Gastrocnemius medialis (tissue), 4 donors: ENCODE results near the gene ITGB3.

Source experiments
- CTCF ChIP-seq, 5 experiments: fragments of 450-650 bp in 3 of 5; fragments of 200-600 bp in 2 of 5; sonication (generic) in 2 of 5; IDR thresholded peaks in 4 of 5; conservative IDR thresholded peaks in 1 of 5; 1 replicate in 4 of 5; 2 replicates in 1 of 5; pipeline ENCODE4 v1.5.1; 2016 to 2019; ENCODE audit warnings: antibody characterized with exemption in 5 of 5, mild to moderate bottlenecking in 3 of 5, moderate library complexity in 3 of 5
- POLR2A ChIP-seq, 2 donors: fragments of 450-650 bp; IDR thresholded peaks; one replicate each; pipeline ENCODE4 v1.6.1; 2017; ENCODE audit warnings: antibody characterized with exemption in 2 of 2, mild to moderate bottlenecking in 2 of 2, moderate library complexity in 2 of 2

- TF ChIP-seq CTCF (IDR thresholded peaks at IDR 0.05 in 4 of 5, conservative IDR thresholded peaks at IDR 0.05 in 1 of 5) (no peak), POLR2A (IDR thresholded peaks at IDR 0.05) (no peak)
Measured at GRCh38 chr17:47223460-47223859, 30.2 kb upstream of the ITGB3 start.
